Mucosa of descending colon (tissue), 3 donors: ENCODE measurements around the gene CTR9. TPM values are rescaled to one million over a fixed set of nuclear protein-coding genes. Genes with fewer than 3 reads are reported as not detected.

Experiments used
- ATAC-seq: fragments of 200-7000 bp; cut with Tn5 transposase; one replicate; pipeline ENCODE4 v1.9.1; 2020; ENCODE audit warnings: mild to moderate bottlenecking, moderate library complexity
- DNase-seq, 3 donors: peaks; one replicate each; pipeline ENCODE4 v3.0.0-alpha.2; 2020
- H3K36me3 ChIP-seq: fragments of 200-600 bp; one replicate; pipeline ENCODE4 v1.8.0; 2021; ENCODE audit warnings: low read depth, mild to moderate bottlenecking
- H3K4me1 ChIP-seq: fragments of 200-600 bp; one replicate; pipeline ENCODE4 v1.8.0; 2021; ENCODE audit warnings: low read depth, mild to moderate bottlenecking
- H3K4me3 ChIP-seq: fragments of 200-600 bp; one replicate; pipeline ENCODE4 v1.8.0; 2021; ENCODE audit warnings: mild to moderate bottlenecking
- H3K9me3 ChIP-seq: fragments of 200-600 bp; one replicate; pipeline ENCODE4 v1.8.0; 2021; ENCODE audit warnings: mild to moderate bottlenecking
- intact Hi-C, 2 donors: fragments of 100-400 bp; cut with DNase I in 1 of 2; cut with micrococcal nuclease in 1 of 2; formaldehyde crosslinking; loops; one replicate each; pipeline versions ENCODE4 v1.11.0 to v1.11.1; 2022; cut with DNase I, micrococcal nuclease
- long read RNA-seq, 2 donors: library from polyadenylated mRNA; unstranded; transcript quantifications; one replicate each; pipeline ENCODE4 v2.0.0, GENCODE V29; 2019 to 2021
- total RNA-seq, 3 donors: library from RNA; stranded (reverse); fragmentation: NEBNext Ultra II Directional in 2 of 3; extraction: Animal tissue kit (Norgen Biotek cat#: 25700) in 2 of 3; gene quantifications; one replicate each; pipeline versions ENCODE4 v1.2.1 to v1.2.4, GENCODE V29; 2021 to 2023
- TF ChIP-seq, protein P1 (sequence below): fragments of 200-600 bp; IDR thresholded peaks from one replicate; pipeline ENCODE4 v1.8.0; 2022; ENCODE audit warnings: antibody characterized with exemption, mild to moderate bottlenecking
- donor health status: DM: no; HTN: no; CAD: no; lungs with moderate emphysema.
- donor health status: DM: no; HTN: no; CAD: no.
- donor health status: DM: no; HTN: yes; CAD: no.

CTR9 gene
- 10 to 100 TPM; 27.1 to 30.9 (median 27.4) TPM for total RNA-seq
- long read RNA-seq, donor 1, full-length matches to known transcripts = 21 of 27 reads
- long read RNA-seq, donor 1, partial matches to known transcripts = 6 of 27 reads
- long read RNA-seq, donor 1, other reads (novel, unspliced or antisense) = 0 of 27 reads
- long read RNA-seq, donor 2, partial matches to known transcripts = 14 of 20 reads
- long read RNA-seq, donor 2, other reads (novel, unspliced or antisense) = 6 of 20 reads

DNA sequence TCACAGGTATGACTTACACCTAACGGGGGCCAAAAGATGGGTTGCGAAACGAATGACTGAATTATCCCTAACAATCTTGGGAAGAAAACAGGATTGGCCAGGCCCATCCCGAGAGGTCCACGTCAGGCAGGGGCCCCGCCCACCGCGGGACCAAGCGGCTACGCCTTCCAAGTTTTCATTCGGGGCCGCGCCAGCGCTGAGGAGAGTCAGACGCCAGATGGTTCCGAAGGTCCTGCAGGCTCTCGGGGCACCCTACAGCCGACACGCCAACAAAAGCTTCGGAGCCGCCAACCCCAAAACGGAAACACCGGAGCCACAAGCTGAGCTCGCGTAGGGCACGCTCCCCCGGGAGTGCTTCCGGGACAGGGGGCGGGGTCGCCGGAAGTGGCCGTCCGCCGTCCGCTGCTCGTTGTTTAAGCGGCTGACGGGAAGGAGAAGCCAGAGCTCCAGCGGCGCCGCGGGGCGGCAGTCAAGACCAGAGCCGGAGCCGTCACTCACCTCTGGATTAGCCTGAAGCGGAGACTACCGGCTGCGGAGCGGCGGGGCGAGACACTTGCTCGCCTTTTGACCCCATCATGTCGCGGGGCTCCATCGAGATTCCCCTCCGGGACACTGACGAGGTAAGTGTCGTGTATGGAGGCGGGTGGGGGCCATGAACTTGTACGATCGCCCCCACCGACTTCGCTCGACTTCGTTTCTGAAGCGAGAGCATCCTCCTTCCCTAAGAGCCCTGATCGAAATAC, at the start of gene CTR9:
Gene CTR9, plus strand, starts transcription at position 409 of the 743 bp plus-strand sequence. Its CDS starts 167 bp downstream, at position 576.
- no peaks in the 10 kb centered on the region for H3K36me3 ChIP-seq
- H3K4me3 ChIP-seq = peak within 1 kb of the TSS; percentile 65
- H3K9me3 ChIP-seq = no peaks in the 10 kb centered on the region
- ATAC-seq = peak; percentile 99
- TF ChIP-seq, protein P1, sequence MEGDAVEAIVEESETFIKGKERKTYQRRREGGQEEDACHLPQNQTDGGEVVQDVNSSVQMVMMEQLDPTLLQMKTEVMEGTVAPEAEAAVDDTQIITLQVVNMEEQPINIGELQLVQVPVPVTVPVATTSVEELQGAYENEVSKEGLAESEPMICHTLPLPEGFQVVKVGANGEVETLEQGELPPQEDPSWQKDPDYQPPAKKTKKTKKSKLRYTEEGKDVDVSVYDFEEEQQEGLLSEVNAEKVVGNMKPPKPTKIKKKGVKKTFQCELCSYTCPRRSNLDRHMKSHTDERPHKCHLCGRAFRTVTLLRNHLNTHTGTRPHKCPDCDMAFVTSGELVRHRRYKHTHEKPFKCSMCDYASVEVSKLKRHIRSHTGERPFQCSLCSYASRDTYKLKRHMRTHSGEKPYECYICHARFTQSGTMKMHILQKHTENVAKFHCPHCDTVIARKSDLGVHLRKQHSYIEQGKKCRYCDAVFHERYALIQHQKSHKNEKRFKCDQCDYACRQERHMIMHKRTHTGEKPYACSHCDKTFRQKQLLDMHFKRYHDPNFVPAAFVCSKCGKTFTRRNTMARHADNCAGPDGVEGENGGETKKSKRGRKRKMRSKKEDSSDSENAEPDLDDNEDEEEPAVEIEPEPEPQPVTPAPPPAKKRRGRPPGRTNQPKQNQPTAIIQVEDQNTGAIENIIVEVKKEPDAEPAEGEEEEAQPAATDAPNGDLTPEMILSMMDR = no peak
- peaks cover 7% of the 10 kb centered on the region for H3K4me1 ChIP-seq
- intact Hi-C loops = no loop called here
- DNase-seq = peak; percentile 95 to 97 (median 96)

DNA sequence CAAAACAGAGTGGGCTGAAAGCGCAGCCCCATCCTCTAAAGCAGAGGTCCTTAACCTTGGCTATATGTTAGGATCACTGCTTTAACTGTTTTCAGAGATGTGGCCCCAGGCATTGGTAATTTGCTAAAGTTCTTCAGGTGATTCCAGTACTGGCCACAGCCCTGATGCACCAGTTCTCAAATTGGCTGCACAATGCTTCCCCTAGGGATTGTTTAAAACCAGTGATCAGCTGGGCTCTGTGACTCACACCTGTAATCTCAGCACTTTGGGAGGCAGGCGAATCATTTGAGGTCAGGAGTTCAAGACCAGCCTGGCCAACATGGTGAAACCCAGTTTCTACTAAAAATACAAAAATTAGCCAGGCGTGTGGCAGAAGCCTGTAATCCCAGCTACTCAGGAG, 49.1 kb upstream of the CTR9 start:
- no peaks in the 10 kb centered on the region for H3K4me1 ChIP-seq
- intact Hi-C loops = no loop called here
- H3K36me3 ChIP-seq = no peaks in the 10 kb centered on the region
- no peak for DNase-seq
- no peak overlapping the region for H3K4me3 ChIP-seq
- H3K9me3 ChIP-seq = no peaks in the 10 kb centered on the region
- TF ChIP-seq, protein P1 = no peak
- ATAC-seq = no peak

GRCh38 chr11:10708131-10708530, 42.9 kb upstream of the CTR9 start:
- intact Hi-C loops = no loop called here
- Histone ChIP-seq H3K4me3 (no peak overlapping the region), H3K4me1 (no peaks in the 10 kb centered on the region), H3K36me3 (no peaks in the 10 kb centered on the region), H3K9me3 (no peaks in the 10 kb centered on the region)
- TF ChIP-seq, protein P1 = no peak
- no peak for DNase-seq
- no peak for ATAC-seq

GRCh38 chr11:10709299-10710086, 41.6 kb upstream of the CTR9 start:
- no peak for ATAC-seq
- Histone ChIP-seq H3K36me3 (no peaks in the 10 kb centered on the region), H3K9me3 (no peaks in the 10 kb centered on the region), H3K4me1 (no peaks in the 10 kb centered on the region), H3K4me3 (no peak overlapping the region)
- TF ChIP-seq, protein P1 = no peak
- no peak for DNase-seq
- intact Hi-C loops = no loop called here

GRCh38 chr11:10715571-10715970, 35.5 kb upstream of the CTR9 start:
- Histone ChIP-seq H3K36me3 (no peaks in the 10 kb centered on the region), H3K4me1 (no peaks in the 10 kb centered on the region), H3K9me3 (no peaks in the 10 kb centered on the region), H3K4me3 (no peak overlapping the region)
- DNase-seq (no peak), ATAC-seq (no peak)
- TF ChIP-seq, protein P1 = no peak
- intact Hi-C loops = no loop called here
